Mesendoderm (in vitro differentiated cells): Measurements from ENCODE around the gene EYA2.

Experiments used
- DNase-seq: peaks from one replicate; pipeline ENCODE4 v3.0.0; 2013
- H2AK5ac ChIP-seq: 2 replicates; pipeline ENCODE4 v1.6.1; 2013; ENCODE audit warnings: low read length, inconsistent platforms
- H2BK120ac ChIP-seq: 2 replicates; pipeline ENCODE4 v1.6.1; 2013; ENCODE audit warnings: low read depth, mild to moderate bottlenecking, low read length, moderate library complexity, mixed read lengths
- H2BK15ac ChIP-seq: replicated peaks from 2 replicates; pipeline ENCODE4 v1.6.1; 2013; ENCODE audit warnings: low read depth, mild to moderate bottlenecking, moderate library complexity
- H2BK5ac ChIP-seq: 2 replicates; pipeline ENCODE4 v1.6.1; 2013; ENCODE audit warnings: low read length, inconsistent platforms
- H3K18ac ChIP-seq: 2 replicates; pipeline ENCODE4 v1.6.1; 2013; ENCODE audit warnings: mild to moderate bottlenecking, low read length, mixed read lengths
- H3K23ac ChIP-seq: one replicate; pipeline ENCODE4 v1.6.1; 2013; ENCODE audit warnings: low read length
- H3K27ac ChIP-seq: 2 replicates; pipeline ENCODE4 v1.5.1; 2013; ENCODE audit warnings: low read depth, mild to moderate bottlenecking, inconsistent platforms, low read length, moderate library complexity
- H3K27me3 ChIP-seq: 2 replicates; pipeline ENCODE4 v1.6.1; 2013; ENCODE audit warnings: low read length, control low read depth, mild to moderate bottlenecking, inconsistent platforms; ENCODE audit not compliant: insufficient read depth, poor library complexity
- H3K36me3 ChIP-seq: 2 replicates; pipeline ENCODE4 v1.6.1; 2013; ENCODE audit warnings: low read length, inconsistent platforms; ENCODE audit not compliant: control insufficient read depth, insufficient read depth
- H3K4ac ChIP-seq: one replicate; pipeline ENCODE4 v1.6.1; 2013; ENCODE audit warnings: low read depth, mild to moderate bottlenecking, low read length, moderate library complexity
- H3K4me1 ChIP-seq: 2 replicates; pipeline ENCODE4 v1.6.1; 2013; ENCODE audit warnings: low read depth, low read length, inconsistent platforms; ENCODE audit not compliant: control insufficient read depth
- H3K4me2 ChIP-seq: 2 replicates; pipeline ENCODE4 v1.6.1; 2013; ENCODE audit warnings: low read length
- H3K4me3 ChIP-seq: 2 replicates; pipeline ENCODE4 v1.5.1; 2013; ENCODE audit warnings: mild to moderate bottlenecking, low read length
- H3K56ac ChIP-seq: one replicate; pipeline ENCODE4 v1.6.1; 2013; ENCODE audit warnings: low read length
- H3K79me1 ChIP-seq: 2 replicates; pipeline ENCODE4 v1.6.1; 2013; ENCODE audit warnings: low read length, inconsistent platforms
- H3K79me2 ChIP-seq: 2 replicates; pipeline ENCODE4 v1.6.1; 2013; ENCODE audit warnings: mild to moderate bottlenecking, low read length; ENCODE audit not compliant: control insufficient read depth, insufficient read depth
- H3K9ac ChIP-seq: 2 replicates; pipeline ENCODE4 v1.6.1; 2013; ENCODE audit warnings: low read length, inconsistent platforms
- H4K5ac ChIP-seq: one replicate; pipeline ENCODE4 v1.6.1; 2013; ENCODE audit warnings: low read length
- H4K8ac ChIP-seq: one replicate; pipeline ENCODE4 v1.6.1; 2013; ENCODE audit warnings: low read depth, mild to moderate bottlenecking, control low read depth, low read length, moderate library complexity
- WGBS: extraction: QIAGEN DNeasy Blood & Tissue Kit; methylation state at CpG from one replicate; pipeline ENCODE4 v1.1.7; 2013; ENCODE audit warnings: low lambda C conversion rate, missing lambda C conversion rate; ENCODE audit not compliant: insufficient coverage; ENCODE audit errors: extremely low coverage; 5-methylcytosine and 5-hydroxymethylcytosine counted together

Gene EYA2

DNA sequence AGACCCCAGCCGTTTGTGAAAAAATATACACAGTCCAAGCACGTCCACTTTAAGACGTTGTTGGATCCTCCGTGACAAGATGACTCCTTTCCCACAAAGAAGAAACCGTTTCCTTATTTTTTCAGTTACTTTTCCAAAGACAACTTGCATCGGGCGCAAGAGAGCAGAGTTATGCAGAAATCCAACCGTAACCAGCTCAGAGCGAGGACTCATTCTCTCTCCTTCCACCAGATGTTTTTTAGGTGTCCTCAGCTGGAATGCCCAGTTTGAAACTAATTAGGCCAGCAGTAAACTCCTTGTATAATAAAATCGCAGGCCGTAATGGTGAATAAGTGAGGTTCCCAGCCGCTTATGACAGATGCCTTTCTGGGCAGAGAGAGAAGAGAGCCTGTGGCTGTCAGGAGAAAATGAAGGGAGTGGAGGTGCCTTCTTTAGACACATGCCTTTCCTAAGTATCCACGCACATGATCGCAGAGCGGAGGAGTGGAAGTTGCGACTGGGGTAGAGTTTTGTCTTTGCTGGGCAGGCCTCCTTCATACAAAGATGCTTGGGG lies 2.8 kb downstream of the EYA2 start:
- Histone ChIP-seq H3K36me3 (no peaks in the 10 kb centered on the region), H3K56ac (peak overlapping the region; percentile 57), H3K27ac (no peak overlapping the region), H3K4ac (no peak overlapping the region), H3K23ac (no peak overlapping the region), H3K79me2 (no peaks in the 10 kb centered on the region), H4K8ac (no peak overlapping the region), H3K4me1 (peaks cover 2% of the 10 kb centered on the region), H2AK5ac (no peak overlapping the region), H3K79me1 (no peaks in the 10 kb centered on the region), H4K5ac (no peak overlapping the region), H3K27me3 (peaks cover 14% of the 10 kb centered on the region), H2BK120ac (no peak overlapping the region), H2BK5ac (no peak overlapping the region), H3K18ac (no peak overlapping the region), H2BK15ac (no peak overlapping the region), H3K4me3 (no peak overlapping the region), H3K4me2 (no peak overlapping the region), H3K9ac (no peak overlapping the region)
- DNase-seq: no peak
- no CpG with 5 or more reads among the region's 16 CpGs for WGBS

DNA sequence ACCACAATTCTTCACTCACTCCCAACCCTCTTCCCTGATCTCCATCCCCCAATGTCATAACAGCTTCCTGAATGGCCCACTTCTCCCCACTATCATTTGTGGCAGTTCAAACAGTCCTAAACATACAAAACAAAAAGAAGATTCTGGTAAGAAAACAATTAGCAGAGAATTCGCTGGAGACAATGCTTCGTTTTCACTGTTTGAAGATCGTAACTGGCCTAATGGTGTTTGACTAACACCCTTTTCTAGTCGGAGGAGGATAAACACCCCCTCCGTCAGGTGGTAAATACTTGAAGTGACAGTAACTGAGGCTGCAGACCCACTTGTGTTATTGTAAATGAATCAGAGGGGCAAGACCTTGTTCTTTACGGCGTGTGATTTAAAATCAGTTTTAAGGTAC lies 3.8 kb downstream of the EYA2 start:
- H3K56ac ChIP-seq: no peak overlapping the region
- H3K4ac ChIP-seq: no peak overlapping the region
- no peak overlapping the region for H3K23ac ChIP-seq
- H2BK5ac ChIP-seq: no peak overlapping the region
- no peak overlapping the region for H3K9ac ChIP-seq
- no peak overlapping the region for H3K4me3 ChIP-seq
- peaks cover 14% of the 10 kb centered on the region for H3K27me3 ChIP-seq
- H2BK120ac ChIP-seq: no peak overlapping the region
- no peaks in the 10 kb centered on the region for H3K36me3 ChIP-seq
- H3K18ac ChIP-seq: no peak overlapping the region
- H4K5ac ChIP-seq: no peak overlapping the region
- no peak overlapping the region for H2BK15ac ChIP-seq
- H3K79me1 ChIP-seq: no peaks in the 10 kb centered on the region
- H4K8ac ChIP-seq: no peak overlapping the region
- no peaks in the 10 kb centered on the region for H3K79me2 ChIP-seq
- H3K27ac ChIP-seq: no peak overlapping the region
- H3K4me2 ChIP-seq: no peak overlapping the region
- peaks cover 2% of the 10 kb centered on the region for H3K4me1 ChIP-seq
- no peak overlapping the region for H2AK5ac ChIP-seq
- DNase-seq: peak; percentile 58
- WGBS: no CpG with 5 or more reads among the region's 7 CpGs

DNA sequence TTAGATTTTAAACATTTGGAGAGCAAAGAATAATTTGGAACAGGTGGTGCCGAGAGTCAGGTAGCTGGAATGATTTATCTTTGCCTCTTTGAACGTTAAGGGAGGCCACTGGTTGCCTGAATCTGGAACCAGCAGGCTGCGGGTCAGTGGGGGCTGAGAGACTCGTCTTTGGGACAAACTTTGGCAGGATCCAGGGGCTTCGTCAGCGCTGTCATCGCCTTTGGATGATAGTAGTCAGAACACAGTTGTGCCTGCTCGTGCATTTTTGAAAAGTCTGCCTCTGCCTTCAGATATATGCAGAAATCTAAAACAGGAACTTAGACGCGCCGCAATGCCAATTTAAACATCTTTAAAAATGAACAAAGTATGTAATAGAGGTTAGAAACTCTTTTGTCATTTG lies 5.0 kb downstream of the EYA2 start:
- no peaks in the 10 kb centered on the region for H3K36me3 ChIP-seq
- H2BK15ac ChIP-seq: no peak overlapping the region
- no peaks in the 10 kb centered on the region for H3K79me1 ChIP-seq
- no peak overlapping the region for H3K18ac ChIP-seq
- no peak overlapping the region for H2BK5ac ChIP-seq
- H4K8ac ChIP-seq: no peak overlapping the region
- no peak overlapping the region for H3K56ac ChIP-seq
- H3K4me3 ChIP-seq: no peak overlapping the region
- no peak overlapping the region for H3K4ac ChIP-seq
- H3K27ac ChIP-seq: no peak overlapping the region
- H2AK5ac ChIP-seq: no peak overlapping the region
- no peaks in the 10 kb centered on the region for H3K79me2 ChIP-seq
- peaks cover 12% of the 10 kb centered on the region for H3K27me3 ChIP-seq
- H2BK120ac ChIP-seq: no peak overlapping the region
- H3K4me2 ChIP-seq: no peak overlapping the region
- WGBS: no CpG with 5 or more reads among the region's 11 CpGs
- H3K9ac ChIP-seq: no peak overlapping the region
- peaks cover 2% of the 10 kb centered on the region for H3K4me1 ChIP-seq
- no peak overlapping the region for H4K5ac ChIP-seq
- no peak overlapping the region for H3K23ac ChIP-seq
- no peak for DNase-seq

DNA sequence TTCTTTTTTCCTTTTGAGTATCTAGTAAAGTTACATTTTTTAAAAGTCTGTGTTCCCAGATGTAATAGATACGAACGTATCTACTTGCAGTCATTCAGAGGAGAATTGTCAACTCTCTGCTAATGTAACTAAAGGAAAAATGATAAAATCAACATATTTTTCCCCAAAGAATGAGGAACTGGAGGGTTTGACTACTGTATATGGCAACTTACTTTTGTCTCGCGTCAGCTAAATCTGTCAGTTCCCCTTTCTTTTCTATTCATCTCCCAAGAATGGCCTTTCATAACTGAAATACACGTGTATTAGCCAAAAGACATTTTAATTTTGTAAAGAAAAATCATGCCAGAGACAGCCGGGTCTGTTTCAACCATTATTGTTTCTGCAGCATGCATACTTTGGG lies 5.4 kb downstream of the EYA2 start:
- Histone ChIP-seq H3K18ac (no peak overlapping the region), H2BK120ac (no peak overlapping the region), H3K4me3 (no peak overlapping the region), H3K27ac (no peak overlapping the region), H3K9ac (no peak overlapping the region), H3K4ac (no peak overlapping the region), H3K23ac (no peak overlapping the region), H3K4me1 (peaks cover 2% of the 10 kb centered on the region), H2BK15ac (no peak overlapping the region), H4K5ac (no peak overlapping the region), H3K79me2 (no peaks in the 10 kb centered on the region), H3K27me3 (peaks cover 10% of the 10 kb centered on the region), H4K8ac (no peak overlapping the region), H2AK5ac (no peak overlapping the region), H3K56ac (no peak overlapping the region), H2BK5ac (no peak overlapping the region), H3K36me3 (no peaks in the 10 kb centered on the region), H3K79me1 (no peaks in the 10 kb centered on the region), H3K4me2 (no peak overlapping the region)
- DNase-seq: no peak
- no CpG with 5 or more reads among the region's 6 CpGs for WGBS

DNA sequence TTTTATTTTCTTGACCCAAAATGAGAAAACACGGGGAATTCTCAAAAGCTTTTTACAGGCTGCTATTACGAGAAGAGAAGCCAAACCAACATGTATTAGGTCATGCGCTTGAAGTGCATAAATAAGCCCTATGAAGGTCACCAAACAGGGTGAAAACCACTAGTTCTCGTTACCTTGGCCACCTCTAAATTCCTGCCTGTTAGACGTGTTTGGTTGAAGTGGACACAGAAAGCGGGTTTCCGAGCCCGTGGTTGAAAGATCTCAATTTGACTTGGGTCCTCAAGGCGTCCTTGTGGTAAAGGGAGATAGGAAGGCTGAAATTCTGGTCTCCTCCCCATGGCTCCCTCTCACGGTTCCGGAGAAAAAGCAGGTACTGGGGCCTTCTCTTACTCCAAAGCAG lies 6.2 kb downstream of the EYA2 start:
- H3K4me1 ChIP-seq: peaks cover 2% of the 10 kb centered on the region
- no peaks in the 10 kb centered on the region for H3K36me3 ChIP-seq
- WGBS: no CpG with 5 or more reads among the region's 11 CpGs
- H3K23ac ChIP-seq: no peak overlapping the region
- no peak overlapping the region for H2AK5ac ChIP-seq
- no peak overlapping the region for H2BK15ac ChIP-seq
- no peak overlapping the region for H3K4me2 ChIP-seq
- H3K79me2 ChIP-seq: no peaks in the 10 kb centered on the region
- H3K4me3 ChIP-seq: no peak overlapping the region
- no peak overlapping the region for H3K27ac ChIP-seq
- H3K9ac ChIP-seq: no peak overlapping the region
- H3K27me3 ChIP-seq: peaks cover 5% of the 10 kb centered on the region
- no peak overlapping the region for H3K56ac ChIP-seq
- H4K5ac ChIP-seq: no peak overlapping the region
- no peak overlapping the region for H3K4ac ChIP-seq
- no peak overlapping the region for H2BK120ac ChIP-seq
- H3K79me1 ChIP-seq: no peaks in the 10 kb centered on the region
- H4K8ac ChIP-seq: no peak overlapping the region
- DNase-seq: no peak
- H3K18ac ChIP-seq: no peak overlapping the region
- no peak overlapping the region for H2BK5ac ChIP-seq

DNA sequence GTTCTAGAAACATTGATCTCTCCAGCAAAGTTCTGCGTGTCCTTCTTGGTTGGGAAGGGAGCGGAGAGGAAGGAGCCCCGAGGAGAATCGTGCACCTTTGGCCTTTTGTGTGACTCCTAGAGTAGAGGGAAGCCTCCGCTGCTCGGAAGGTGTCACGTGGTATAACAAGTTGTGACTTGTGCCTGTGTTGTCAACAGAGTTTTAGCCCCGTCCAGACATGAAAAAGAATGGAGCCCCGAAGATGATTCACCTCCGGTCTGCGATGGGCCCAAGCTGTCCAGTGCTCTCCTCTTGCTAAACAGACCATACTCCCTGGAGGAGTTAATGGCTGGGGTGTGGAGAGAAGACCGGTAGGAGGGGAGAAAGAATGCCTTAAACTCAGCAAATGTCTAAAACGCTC lies 7.0 kb downstream of the EYA2 start:
- H3K56ac ChIP-seq: no peak overlapping the region
- no peak overlapping the region for H3K23ac ChIP-seq
- peaks cover 2% of the 10 kb centered on the region for H3K27me3 ChIP-seq
- H2BK15ac ChIP-seq: no peak overlapping the region
- H3K4ac ChIP-seq: no peak overlapping the region
- H3K4me1 ChIP-seq: peaks cover 2% of the 10 kb centered on the region
- H3K4me2 ChIP-seq: no peak overlapping the region
- no peak overlapping the region for H2AK5ac ChIP-seq
- H3K27ac ChIP-seq: no peak overlapping the region
- no CpG with 5 or more reads among the region's 13 CpGs for WGBS
- no peak for DNase-seq
- no peak overlapping the region for H4K8ac ChIP-seq
- no peaks in the 10 kb centered on the region for H3K36me3 ChIP-seq
- H2BK5ac ChIP-seq: no peak overlapping the region
- H3K79me1 ChIP-seq: no peaks in the 10 kb centered on the region
- no peak overlapping the region for H3K18ac ChIP-seq
- no peak overlapping the region for H4K5ac ChIP-seq
- no peak overlapping the region for H3K9ac ChIP-seq
- no peak overlapping the region for H2BK120ac ChIP-seq
- H3K4me3 ChIP-seq: no peak overlapping the region
- no peaks in the 10 kb centered on the region for H3K79me2 ChIP-seq
